Fibroblast of skin of right biceps (primary cell): ENCODE data around the gene KCTD16.

Experiments used
- DNase-seq: peaks from one replicate; pipeline ENCODE4 v3.0.0-alpha.2; 2013

The KCTD16 gene

DNA sequence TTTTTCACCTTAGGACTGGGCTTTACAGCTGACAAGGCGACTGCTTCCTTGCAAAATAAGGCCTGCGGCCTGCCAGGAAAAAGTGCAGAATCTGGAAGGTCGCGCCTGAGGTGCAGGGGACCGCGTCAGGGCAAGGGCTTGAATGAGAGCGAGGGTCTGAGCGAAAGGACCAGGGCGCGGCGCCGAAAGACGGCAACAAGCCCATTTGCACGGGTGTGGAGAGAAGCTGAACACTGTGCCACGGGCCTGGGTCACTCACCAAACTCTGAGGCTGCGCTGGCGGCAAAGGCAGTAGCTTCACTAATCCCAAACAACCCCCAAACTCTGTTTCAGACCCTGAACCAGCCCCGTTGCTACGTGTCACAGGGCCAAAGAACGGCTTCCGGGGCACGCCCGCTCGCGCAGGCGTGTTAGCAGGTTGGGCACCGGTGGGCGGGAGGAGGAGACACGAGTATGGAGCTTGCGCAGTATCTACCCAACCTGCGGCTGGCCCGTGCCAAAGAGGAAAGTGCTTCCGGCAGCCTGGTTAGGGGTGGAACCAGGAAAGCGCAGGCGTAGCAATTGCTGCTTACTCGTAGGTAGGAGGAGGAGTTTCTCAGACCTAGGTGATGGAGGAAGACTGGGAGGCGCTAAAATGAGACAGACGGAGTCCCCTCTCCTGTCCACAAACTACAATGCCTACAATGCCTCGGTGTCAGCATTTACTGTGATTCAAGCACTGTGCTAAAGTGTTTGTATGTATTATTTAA, at the start of gene KCTD16, which contains the start of gene YIPF5:
TSS of gene KCTD16 (plus strand) at position 598 of the 749 bp plus-strand sequence.
TSS of gene YIPF5 (minus strand) at position 384 of the 749 bp plus-strand sequence. CDS start 704 bp downstream, outside the sequence.
- peak; percentile 97 for DNase-seq

DNA sequence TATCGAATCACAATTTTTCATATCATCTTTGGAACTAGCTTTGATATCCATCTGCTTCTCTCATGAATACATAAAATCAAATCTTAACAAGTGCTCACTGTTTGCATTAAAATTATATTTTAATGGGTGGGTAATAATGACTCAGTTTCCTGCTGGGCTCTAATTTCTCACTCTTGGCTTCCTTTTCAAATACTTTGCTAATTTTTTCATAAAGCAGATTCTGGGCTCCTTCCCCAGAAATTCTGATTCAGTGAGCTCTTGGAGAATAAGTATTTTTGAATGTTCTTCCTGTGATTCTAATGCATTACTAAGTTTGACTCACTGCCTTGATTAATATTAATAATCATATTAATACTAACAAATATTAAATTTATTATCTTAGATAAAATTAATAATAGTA, 49.1 kb upstream of the KCTD16 start:
- peak; percentile 49 for DNase-seq

GRCh38 chr5:144122081-144122480, 48.6 kb upstream of the KCTD16 start:
- no peak for DNase-seq

DNA sequence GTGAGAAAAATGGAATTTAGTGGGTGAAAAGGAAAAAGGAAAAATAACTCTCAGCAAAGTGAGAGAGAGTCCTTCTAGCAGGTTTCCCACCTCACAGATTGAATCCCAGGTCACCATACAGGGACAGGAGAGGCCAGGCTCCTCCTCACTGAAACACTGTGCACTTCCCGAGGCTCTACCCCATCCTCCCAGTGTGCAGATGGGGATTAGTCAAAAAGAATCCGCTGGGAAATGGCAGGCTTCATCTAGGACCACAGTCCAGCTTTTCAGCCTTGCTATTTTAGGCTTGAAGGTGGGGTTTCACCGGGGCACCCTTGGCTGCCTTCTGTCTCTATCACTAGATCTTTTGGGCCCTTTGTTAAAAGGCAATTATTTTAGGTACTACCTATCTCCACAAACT, 48.0 kb upstream of the KCTD16 start:
- no peak for DNase-seq

DNA sequence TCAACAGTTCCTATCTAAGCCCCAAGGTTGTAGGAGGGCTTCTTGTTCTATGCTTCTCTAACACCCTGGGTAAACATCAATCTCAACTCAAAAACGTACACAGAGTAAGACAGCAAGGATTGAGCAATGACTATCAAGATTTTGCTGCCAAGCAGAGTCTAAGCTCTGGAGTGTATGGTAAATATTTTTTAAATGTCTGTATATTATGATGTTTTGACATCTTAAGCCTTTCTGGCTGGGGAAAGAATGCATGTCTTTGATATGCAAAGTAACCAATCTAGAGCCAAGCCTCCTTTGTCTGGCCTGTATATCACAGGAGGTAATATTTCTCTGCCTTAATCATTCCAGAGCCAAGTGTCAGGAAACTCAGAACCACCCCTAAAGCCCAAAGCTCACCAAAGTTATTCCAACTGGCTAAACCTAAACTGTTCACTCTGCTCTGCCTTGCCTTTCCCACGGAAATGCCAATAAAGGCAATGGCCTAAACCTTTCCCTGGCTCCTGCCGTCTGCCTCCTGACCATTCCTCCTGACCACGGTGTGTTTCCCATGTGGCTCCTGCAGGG, 45.4 kb upstream of the KCTD16 start:
- peak; percentile 67 for DNase-seq

DNA sequence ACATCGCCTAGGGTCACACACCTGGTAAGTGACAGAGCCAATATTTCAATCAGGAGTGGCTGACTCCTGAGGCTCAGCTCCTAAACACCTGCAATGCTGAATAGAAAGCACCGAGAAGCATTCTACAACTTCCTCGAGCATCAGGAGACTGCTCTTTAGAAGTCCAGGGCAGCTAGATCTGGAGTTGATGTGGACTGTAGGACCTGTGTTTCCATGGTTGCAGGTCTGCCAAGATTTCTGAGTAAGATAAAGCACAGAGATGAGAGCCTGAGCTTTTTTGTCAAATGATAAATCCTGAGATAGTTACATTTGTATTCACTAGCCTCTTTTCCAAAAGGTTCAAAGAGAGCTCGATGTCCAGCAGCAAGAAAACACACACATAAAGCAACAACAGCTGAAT, 44.0 kb upstream of the KCTD16 start:
- DNase-seq = no peak

- DNase-seq = no peak
Observed at GRCh38 chr5:144128844-144129243, 41.8 kb upstream of the KCTD16 start.

- no peak for DNase-seq
Observed at GRCh38 chr5:144130306-144130705, 40.4 kb upstream of the KCTD16 start.

DNA sequence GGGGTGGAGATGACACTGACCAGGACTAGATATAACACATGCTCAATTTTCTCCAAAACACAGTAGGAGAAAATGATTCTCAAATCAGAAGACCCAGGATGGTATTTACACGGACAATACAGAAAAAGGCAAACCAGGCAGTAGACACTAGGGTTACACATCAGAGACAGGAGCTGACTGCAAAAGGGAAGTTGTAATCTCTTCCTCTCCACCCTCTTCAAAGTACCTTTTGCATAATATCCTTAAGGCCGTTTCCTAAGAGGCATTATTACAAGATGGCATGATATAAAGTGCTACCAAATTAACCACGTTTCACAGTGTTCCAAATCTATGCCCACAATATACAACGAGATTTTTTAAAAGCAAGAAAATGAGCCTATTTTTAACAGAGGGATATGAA, 39.4 kb upstream of the KCTD16 start:
- DNase-seq = no peak

- DNase-seq = no peak
Observed at GRCh38 chr5:144133050-144133633, 37.5 kb upstream of the KCTD16 start.

DNA sequence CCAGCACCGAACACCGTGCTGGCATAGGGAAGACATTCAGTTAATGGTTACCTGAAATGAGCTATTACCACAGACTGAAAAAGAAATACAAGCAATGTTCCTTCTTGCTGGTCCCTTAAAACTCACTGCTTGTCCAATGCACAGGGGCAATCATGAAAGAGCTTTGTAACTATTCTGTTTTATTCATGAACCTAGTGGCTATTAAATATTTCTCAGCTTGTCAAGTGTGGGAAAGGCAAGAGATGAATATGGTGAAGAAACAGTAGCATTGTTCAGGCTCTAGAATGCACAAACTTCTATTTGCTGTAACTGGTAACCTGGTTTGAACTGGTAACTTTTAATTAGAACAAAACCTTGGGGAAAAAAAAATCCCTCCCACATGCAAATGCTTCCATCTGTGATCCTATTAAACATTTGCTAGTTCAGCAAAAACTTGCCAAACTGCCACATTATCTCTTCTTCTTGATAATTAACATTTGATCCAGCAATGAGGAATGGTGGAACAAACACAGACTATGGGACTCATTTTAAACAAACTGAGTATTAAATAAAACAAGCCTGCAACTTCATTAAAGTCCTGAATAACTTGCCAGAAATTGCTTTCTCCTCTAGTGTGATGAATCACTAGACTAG, 36.4 kb upstream of the KCTD16 start:
- no peak for DNase-seq

GRCh38 chr5:144135113-144135762, 35.4 kb upstream of the KCTD16 start:
- no peak for DNase-seq

- peak; percentile 83 for DNase-seq
Observed at GRCh38 chr5:144139586-144139985, 31.1 kb upstream of the KCTD16 start.

DNA sequence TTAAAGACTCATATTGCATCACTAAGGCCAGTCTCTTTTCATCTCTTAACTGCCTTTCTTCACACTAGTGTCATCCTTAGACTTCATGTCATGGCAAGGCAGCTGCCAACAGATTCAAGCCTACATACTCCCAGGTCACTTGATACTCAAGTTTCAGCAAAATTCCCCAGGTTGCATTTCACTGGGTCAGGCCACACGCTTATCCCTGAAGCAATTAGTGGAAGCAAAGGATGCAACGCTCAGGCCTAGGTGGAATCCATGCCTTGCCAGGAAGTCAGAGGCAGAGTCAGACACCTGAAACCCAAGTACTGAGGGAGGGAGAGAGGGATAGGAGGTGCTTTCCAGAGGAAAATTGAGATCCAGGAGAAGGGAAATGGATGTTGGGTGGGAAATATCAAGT, 29.1 kb upstream of the KCTD16 start:
- DNase-seq = no peak

- DNase-seq = peak; percentile 69
Observed at GRCh38 chr5:144142139-144142823, 28.4 kb upstream of the KCTD16 start.

- DNase-seq = no peak
Observed at GRCh38 chr5:144142824-144143162, 27.9 kb upstream of the KCTD16 start.

GRCh38 chr5:144143625-144144024, 27.0 kb upstream of the KCTD16 start:
- DNase-seq = no peak

DNA sequence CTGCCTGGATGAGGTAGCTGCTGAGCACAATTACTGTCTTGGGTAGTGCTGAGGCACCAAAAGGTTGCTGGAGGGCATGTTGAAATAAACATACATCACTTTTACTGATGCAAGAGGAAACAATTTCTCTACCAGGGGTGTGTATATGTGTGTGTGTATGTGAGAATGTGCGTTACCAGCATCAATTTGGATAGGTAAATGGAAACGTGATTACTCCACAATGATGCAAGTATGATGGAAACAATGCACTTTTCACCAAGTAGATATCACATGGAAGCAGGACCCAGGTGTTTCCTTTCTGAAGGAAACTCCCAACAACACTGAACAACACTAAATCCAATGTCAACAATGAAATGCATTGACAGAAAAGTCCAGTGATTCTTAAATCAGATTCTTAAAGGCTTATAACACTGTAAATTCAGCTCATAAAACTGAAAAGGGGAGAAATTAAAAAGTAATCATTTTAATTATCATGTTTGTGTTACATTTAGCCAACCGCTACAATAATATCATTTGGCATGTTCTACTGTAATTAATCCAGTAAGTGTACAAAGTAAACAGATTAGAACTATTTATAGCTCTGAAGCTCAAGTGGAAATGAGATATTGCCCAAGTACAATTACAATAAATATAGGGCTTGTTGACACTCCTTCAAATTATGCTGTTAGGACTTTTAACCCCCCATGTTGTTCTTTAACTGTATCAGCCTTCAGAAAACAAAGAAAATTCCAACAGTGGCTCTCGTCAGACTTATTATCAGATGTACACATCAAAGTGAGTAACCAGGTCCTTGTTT, 25.5 kb upstream of the KCTD16 start:
- no peak for DNase-seq

DNA sequence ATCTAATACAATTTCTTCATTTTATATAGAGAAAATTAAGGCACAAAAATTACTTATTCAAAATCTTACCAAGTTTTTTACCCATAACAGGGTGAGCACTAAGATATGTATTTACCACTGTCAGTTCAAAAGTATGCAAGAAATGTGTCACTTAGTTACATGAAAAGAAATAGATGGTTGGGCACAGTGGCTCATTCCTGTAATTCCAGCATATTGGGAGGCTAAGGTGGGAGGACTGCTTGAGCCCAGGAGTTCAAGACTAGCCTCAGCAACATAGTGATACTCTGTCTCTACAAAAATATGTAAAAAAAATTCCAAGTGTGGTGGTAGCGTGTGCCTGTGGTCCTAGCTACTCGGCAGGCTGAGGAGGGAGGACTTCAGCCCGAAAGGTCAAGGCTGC, 19.6 kb upstream of the KCTD16 start:
- peak; percentile 75 for DNase-seq

- DNase-seq = peak; percentile 22
Observed at GRCh38 chr5:144156767-144157171, 13.9 kb upstream of the KCTD16 start.

GRCh38 chr5:144162686-144163085, 8.0 kb upstream of the KCTD16 start:
- no peak for DNase-seq

DNA sequence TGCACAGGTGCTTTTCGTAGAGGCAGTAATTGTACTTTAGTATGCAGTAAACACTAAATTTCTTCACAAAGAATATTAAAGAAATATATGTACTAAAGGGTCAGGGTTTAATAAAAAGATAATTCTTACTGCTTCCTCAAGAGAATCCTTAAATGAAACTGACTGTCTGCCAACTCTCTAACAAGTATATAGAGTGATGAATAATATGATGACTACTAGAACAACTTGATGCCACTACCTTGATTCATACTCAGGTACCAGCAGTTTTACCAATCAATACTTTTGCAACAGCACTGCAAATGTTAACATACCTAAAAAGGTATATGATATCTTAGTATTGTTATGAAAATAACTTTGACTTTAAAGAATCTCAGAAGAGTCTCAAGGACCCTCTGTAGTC, 4.0 kb upstream of the KCTD16 start:
- no peak for DNase-seq
